GM03348 (cell line): ENCODE results near the gene TRAPPC4.

ENCODE experiments used
- DNase-seq: peaks from one replicate; pipeline ENCODE4 v3.0.0; 2012; ENCODE audit warnings: low spot score

TRAPPC4 gene

DNA sequence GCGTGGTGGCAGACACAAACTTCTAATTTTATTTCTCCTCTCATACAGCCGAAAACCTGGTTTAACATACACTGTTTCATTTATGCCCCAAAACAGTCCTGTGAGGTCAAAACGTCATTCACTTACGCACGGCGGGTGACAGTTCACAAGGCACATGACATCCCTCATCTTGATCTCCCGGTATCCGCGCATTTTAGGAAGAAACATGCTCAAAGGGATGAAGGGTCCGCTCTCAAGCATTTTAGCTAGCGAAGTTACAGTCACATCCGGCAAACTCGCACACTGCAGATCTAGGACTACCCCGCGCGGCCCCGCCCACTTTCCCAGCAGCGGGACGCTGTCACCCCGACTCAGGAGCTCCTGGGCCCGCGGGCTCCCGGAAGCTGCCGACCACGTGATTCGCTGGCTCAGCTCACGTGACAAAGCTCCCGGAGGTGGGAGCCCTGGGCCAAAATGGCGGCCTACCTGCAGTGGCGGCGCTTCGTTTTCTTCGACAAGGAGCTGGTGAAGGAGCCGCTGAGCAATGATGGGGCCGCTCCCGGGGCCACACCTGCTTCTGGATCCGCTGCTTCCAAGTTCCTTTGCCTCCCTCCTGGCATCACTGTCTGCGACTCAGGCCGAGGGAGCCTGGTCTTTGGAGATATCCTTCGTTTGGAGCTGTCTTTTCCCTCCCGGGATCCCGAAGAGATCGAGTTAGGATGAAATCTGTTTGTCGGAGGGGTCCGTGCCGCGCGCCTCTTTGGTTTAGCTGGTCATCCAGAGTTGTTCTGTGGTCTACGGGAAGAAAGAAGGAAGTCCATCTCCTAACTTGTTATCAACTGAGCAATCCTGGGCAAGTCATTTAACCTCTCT is 49.0 kb downstream of the TRAPPC4 start, which contains the start of gene VPS11:
TSS of gene VPS11 (plus strand) at position 448 of the 852 bp plus-strand sequence. CDS start at position 454, 6 bp downstream.
- DNase-seq = peak; percentile 98
